Measurements from ENCODE around the gene SOX18. TPM values are rescaled to one million over a fixed set of nuclear protein-coding genes. Genes with fewer than 3 reads are reported as not detected.

Gene SOX18
- total and polyA plus RNA-seq, 2 of the 13 experiments (the other 11 are each of a cell fraction or from before 2014, with no cell fraction given) = 1.6 to 1.9 TPM

GRCh38 chr20:64041040-64041780 is 8.2 kb downstream of the SOX18 start (continued):
- TF ChIP-seq, protein P1, sequence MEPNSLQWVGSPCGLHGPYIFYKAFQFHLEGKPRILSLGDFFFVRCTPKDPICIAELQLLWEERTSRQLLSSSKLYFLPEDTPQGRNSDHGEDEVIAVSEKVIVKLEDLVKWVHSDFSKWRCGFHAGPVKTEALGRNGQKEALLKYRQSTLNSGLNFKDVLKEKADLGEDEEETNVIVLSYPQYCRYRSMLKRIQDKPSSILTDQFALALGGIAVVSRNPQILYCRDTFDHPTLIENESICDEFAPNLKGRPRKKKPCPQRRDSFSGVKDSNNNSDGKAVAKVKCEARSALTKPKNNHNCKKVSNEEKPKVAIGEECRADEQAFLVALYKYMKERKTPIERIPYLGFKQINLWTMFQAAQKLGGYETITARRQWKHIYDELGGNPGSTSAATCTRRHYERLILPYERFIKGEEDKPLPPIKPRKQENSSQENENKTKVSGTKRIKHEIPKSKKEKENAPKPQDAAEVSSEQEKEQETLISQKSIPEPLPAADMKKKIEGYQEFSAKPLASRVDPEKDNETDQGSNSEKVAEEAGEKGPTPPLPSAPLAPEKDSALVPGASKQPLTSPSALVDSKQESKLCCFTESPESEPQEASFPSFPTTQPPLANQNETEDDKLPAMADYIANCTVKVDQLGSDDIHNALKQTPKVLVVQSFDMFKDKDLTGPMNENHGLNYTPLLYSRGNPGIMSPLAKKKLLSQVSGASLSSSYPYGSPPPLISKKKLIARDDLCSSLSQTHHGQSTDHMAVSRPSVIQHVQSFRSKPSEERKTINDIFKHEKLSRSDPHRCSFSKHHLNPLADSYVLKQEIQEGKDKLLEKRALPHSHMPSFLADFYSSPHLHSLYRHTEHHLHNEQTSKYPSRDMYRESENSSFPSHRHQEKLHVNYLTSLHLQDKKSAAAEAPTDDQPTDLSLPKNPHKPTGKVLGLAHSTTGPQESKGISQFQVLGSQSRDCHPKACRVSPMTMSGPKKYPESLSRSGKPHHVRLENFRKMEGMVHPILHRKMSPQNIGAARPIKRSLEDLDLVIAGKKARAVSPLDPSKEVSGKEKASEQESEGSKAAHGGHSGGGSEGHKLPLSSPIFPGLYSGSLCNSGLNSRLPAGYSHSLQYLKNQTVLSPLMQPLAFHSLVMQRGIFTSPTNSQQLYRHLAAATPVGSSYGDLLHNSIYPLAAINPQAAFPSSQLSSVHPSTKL (CRISPR knock-in tag; IDR thresholded peaks at IDR 0.05) = peak; percentile 23; the same call in 1 of the 2 replicates
- TF ChIP-seq ZNF292 (CRISPR knock-in tag; IDR thresholded peaks at IDR 0.05; ENCODE audit: borderline replicate concordance, low read depth) (peak; percentile 17; the same call in 1 of the 2 replicates), IKZF4 (CRISPR knock-in tag; IDR thresholded peaks at IDR 0.05; ENCODE audit: borderline replicate concordance, low read depth, not compliant biosample characterization) (peak; percentile 24), SKIL (CRISPR knock-in tag; IDR thresholded peaks at IDR 0.05; ENCODE audit: borderline replicate concordance) (no peak), KAT8 (CRISPR knock-in tag; IDR thresholded peaks at IDR 0.05) (0 out of 2 replicates have a peak, but pooled peaks have one; percentile 58), HCFC1 (IDR thresholded peaks at IDR 0.05; ENCODE audit: low read depth, low read length) (no peak), HOXA5 (CRISPR knock-in tag; IDR thresholded peaks at IDR 0.05) (peak; percentile 85), SMARCC2 (IDR thresholded peaks at IDR 0.05) (no peak), HHEX (CRISPR knock-in tag; IDR thresholded peaks at IDR 0.05) (no peak), PRDM4 (CRISPR knock-in tag; IDR thresholded peaks at IDR 0.05; ENCODE audit: borderline replicate concordance) (no peak), CENPX (CRISPR knock-in tag; IDR thresholded peaks at IDR 0.05) (no peak), ZSCAN22 (CRISPR knock-in tag; IDR thresholded peaks at IDR 0.05) (0 out of 2 replicates have a peak, but pooled peaks have one; percentile 58)
- TF ChIP-seq, protein P2, sequence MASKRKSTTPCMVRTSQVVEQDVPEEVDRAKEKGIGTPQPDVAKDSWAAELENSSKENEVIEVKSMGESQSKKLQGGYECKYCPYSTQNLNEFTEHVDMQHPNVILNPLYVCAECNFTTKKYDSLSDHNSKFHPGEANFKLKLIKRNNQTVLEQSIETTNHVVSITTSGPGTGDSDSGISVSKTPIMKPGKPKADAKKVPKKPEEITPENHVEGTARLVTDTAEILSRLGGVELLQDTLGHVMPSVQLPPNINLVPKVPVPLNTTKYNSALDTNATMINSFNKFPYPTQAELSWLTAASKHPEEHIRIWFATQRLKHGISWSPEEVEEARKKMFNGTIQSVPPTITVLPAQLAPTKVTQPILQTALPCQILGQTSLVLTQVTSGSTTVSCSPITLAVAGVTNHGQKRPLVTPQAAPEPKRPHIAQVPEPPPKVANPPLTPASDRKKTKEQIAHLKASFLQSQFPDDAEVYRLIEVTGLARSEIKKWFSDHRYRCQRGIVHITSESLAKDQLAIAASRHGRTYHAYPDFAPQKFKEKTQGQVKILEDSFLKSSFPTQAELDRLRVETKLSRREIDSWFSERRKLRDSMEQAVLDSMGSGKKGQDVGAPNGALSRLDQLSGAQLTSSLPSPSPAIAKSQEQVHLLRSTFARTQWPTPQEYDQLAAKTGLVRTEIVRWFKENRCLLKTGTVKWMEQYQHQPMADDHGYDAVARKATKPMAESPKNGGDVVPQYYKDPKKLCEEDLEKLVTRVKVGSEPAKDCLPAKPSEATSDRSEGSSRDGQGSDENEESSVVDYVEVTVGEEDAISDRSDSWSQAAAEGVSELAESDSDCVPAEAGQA (IDR thresholded peaks at IDR 0.05; ENCODE audit: low read depth) = peak; percentile 33; the same call in 1 of the 2 replicates
- TF ChIP-seq, protein P2 (CRISPR knock-in tag; IDR thresholded peaks at IDR 0.05; ENCODE audit: borderline replicate concordance) = no peak

Data from HepG2 (cell line).